ENCODE measurements around the gene COP1.

COP1 gene

GRCh38 chr1:176198413-176198812 is 8.7 kb downstream of the COP1 start:
- no peak for DNase-seq

GRCh38 chr1:176196728-176197127 is 10.4 kb downstream of the COP1 start:
- DNase-seq = no peak

DNA sequence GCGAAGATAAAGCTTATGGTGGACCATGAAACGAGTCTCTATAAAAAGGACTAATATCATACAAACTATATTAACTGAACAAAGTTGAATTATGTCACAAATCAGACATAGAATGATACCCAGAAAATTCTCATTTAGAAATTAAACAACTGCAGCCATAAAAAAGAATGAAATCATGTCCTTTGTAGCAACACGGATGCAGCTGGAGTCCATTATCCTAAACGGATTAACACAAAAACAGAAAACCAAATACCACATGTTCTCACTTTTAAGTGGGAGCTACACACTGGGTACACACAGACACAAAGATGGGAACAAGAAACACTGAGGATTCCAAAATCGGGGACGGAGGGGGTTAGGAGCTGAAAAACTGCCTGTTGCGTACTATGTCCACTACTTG is 11.5 kb downstream of the COP1 start:
- DNase-seq = no peak

DNA sequence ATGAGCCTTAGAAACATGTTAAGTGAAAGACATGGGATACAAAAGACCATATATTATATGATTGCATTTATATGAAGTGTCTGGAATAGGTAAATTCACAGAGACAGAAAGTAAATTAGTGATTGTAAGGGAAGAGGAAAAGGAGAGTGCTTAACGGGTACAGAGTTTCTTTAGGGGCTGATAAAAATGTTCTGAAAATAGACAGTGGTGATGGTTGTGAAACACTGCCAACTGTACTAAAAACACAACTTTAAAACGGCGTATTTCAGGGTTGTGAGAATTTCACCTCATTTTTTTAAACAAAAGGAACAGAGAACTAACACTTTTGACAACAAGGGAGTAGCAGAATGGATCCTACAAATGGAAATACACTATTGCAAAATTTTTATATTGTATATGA is 13.4 kb downstream of the COP1 start:
- no peak for DNase-seq

- DNase-seq = no peak
Observed at GRCh38 chr1:176193023-176193422, 14.1 kb downstream of the COP1 start.

DNA sequence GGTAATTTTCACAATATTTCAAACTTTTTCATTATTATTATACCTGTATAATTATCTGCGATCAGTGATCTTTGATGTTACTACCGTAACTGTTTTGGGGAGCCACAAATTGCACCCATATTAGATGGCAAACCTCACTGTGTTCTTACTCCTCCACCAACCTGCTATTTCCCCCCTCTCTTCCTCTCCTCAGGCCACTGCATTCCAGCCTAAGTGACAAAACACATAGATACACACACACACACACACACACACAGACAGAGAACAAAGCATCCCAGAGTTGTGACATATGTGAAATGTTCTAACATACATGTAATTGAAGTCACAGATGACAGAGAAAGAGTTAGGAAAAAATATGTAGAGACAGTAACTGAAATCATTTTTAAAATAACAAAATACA is 18.5 kb downstream of the COP1 start:
- DNase-seq = no peak

GRCh38 chr1:176187001-176187400 is 20.1 kb downstream of the COP1 start:
- DNase-seq = no peak

- no peak for DNase-seq
Observed at GRCh38 chr1:176183618-176184017, 23.5 kb downstream of the COP1 start.

DNA sequence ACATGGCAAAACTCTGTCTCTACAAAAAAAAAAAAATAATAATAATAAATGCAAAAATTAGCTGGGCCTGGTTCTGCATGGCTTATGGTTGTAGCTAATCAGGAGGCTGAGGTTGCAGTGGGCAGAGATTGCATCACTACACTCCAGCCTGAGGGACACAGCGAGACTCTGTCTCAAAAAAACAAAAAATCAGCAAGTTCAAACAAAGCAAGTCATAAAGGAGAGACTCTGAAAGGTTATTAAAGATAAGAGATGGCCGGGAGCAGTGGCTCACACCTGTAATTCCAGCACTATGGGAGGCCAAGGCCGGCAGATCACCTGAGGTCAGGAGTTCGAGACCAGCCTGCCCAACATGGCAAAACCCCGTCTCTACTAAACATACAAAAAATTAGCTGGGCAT is 28.8 kb downstream of the COP1 start:
- DNase-seq = no peak

DNA sequence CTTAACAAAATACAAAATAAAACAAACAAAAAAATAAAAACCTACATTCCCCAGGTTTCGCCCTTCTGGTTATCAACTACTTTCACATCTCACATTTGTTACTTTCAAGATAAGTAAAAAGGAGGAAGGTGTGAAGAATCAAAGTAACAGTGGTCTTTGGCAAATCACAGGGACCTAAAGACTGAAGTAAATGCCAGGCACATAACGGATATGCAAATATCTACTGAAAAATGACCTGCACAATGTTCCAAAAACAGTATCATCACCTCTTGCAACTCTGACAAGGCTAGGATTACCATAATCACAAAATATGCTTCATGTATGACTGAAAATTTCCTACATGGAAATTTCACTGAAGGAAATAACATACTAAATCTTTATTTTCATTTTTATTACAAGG is 29.3 kb downstream of the COP1 start:
- no peak for DNase-seq

- DNase-seq = no peak
Observed at GRCh38 chr1:176174108-176174507, 33.0 kb downstream of the COP1 start.

DNA sequence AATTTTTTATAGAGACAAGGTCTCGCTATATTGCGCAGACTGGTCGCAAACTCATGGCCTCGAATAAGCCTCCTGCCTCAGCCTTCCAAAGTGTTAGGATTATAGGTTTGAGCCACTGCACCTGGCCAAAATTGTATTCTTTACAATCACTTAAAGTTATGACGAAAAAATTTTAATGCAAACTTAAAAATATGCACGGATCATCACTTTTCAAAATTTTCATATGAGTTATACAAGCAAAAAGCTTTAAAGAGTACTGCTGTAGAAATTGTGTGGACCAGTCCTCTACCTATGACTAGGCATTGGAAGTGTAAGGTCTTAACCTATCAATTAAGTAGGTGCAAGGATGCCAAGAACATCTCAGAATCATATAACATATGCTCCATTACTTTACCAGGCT is 34.9 kb downstream of the COP1 start:
- no peak for DNase-seq

DNA sequence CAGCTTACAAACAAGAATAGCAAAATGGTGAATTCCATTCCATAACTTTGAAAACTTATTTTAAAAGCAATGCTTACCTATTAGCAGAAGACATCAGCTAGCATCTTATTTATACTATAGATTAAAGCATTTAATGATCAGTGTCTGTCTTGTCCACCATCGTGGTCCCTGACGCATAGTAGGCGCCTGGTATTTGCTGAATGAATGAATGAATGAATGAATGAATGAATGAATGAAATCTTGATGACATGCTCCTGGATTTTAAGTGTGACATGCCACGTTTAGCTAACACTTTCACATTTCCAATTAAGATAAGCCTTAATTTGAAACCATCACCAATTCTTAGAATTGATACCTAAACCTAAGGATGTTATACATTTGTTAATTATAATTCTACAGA is 39.9 kb downstream of the COP1 start:
- DNase-seq = no peak

DNA sequence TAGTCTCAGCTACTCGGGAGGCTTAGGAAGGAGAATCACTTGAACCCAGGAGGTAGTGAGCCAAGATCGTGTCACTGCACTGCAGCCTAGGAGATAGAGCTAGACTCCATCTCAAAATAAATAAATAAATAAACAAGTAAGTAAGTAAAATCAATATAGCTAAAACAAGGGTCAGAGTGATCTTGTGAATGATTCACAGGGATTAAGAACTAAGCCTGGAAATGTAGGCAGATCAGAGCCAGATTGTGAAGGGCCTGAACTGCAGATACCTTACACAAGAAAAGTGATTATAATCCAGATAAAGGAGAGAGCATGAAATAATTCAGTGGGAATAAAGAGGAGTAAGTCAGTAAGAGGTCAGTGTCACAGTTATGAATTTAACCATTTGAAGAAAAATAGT is 41.5 kb downstream of the COP1 start:
- DNase-seq = no peak

DNA sequence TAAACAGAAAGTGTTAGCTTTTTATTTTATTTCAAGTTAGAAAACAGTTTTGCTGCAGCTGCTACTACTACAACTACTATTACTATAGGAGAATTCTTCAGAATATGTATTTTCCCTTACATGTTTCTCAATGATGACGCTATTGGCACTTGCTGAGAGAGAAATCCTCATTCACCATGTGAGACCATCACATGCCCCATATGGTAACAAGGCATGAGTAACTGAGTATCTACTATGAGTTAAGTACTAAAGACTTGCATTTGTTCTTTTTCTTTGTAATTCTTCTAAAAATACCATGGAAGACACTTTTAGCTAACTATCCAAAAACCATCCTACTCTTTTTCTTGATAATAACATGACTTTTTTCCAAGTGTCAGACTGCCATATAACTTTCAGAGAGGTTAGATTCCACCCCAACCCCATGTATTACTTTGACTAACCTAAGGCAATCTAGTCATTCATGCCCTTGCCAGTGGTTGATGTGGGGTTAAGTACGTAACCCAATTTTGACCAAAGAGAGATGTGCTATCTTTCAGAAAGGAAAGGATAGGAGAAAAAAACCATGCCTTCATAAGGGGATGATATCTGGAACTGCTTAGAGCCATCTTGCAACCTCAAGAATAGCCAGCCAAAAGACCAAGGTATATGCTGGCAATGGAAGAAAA is 42.9 kb downstream of the COP1 start:
- DNase-seq = no peak

GRCh38 chr1:176159993-176160392 is 47.1 kb downstream of the COP1 start:
- no peak for DNase-seq

DNA sequence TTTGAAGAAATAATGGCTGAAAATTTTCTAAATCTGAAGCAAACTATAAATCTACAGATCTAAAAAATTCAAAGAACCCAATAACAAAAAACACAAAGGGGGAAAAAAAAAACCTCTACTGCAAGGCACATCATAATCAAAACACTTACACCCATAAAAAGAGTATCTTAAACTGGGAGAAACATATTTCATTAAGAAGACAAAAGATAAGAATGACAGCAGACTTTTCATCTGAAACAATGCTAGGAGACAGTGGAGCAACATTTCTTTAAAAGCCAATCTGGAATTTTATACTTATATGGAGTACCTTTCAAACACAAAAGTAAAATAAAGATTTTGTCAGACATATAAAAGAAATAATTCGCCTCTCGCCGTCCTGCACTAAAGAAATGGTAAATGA is 49.1 kb downstream of the COP1 start:
- DNase-seq = no peak

DNA sequence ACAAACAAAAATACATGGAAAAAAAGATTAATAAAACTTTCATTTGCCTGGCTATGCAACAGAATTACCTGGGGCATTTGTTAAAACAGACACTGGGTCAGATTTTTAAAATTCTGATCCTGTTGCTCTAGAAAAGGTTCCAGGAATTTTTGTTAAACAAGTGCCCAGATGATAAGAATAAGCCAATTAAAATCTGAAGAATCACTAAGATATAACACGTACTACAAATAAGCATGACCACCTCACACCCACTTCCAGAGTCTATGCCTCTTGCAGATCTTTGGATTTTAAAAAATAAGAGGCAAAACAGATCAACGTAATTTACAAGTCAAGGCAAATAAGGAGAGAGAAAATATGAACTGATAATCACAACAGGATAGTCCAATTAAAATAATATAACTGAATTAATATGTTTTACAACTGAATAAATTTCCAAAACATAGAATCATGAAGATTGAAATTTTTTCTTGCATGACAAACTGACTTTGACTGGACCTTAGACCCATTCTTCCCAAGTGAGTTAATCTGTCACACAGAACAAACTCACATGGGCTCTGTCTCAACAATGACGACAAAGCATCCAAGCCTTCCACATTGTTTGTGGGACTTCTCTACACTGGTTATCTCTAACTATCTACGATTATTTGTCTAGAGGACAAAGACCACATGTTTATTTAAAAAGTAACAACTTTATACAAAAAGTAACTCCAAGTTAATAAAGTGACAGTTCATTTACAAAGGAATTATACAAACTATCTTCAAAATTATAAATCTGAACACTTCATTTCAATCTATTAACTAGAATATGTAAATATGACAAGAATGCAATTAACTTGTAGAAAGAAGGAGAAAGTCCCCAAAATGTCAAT is 56.9 kb downstream of the COP1 start:
- DNase-seq = no peak

GRCh38 chr1:176144526-176144925 is 62.6 kb downstream of the COP1 start:
- DNase-seq = no peak

- no peak for DNase-seq
Observed at GRCh38 chr1:176142973-176143372, 64.1 kb downstream of the COP1 start.

- no peak for DNase-seq
Observed at GRCh38 chr1:176141449-176141848, 65.6 kb downstream of the COP1 start.

- no peak for DNase-seq
Observed at GRCh38 chr1:176136891-176137290, 70.2 kb downstream of the COP1 start.

GRCh38 chr1:176134666-176135065 is 72.4 kb downstream of the COP1 start:
- DNase-seq = no peak

GRCh38 chr1:176122282-176122681 is 84.8 kb downstream of the COP1 start:
- DNase-seq = no peak

DNA sequence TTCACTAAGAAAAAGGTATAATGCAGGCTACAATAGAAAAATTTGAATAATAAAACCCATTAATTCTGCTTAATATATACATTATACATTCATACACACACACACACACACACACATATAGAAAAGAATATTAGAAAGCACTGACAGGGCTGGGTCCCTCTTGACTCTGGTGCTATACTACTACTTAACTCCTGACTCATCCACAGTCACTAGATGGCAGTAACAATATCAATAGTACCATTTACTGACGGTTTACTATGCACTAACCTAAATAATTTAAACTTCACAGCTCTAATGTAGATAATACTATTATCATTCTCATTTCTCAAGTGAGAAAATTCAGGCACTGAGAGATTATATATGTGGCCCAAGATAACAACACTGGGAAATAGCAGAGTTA is 87.5 kb downstream of the COP1 start:
- DNase-seq = no peak

Measured in CD4-positive, alpha-beta T cell treated with Interleukin-15 for 1 hour (primary cell).